GM06990 (cell line): ENCODE data around the gene AKAP13.

Experiments used
- DNase-seq: peaks from one replicate; pipeline ENCODE4 v3.0.0-alpha.2; 2011; ENCODE audit not compliant: insufficient read length; ENCODE audit errors: extremely low read depth
- H3K27me3 ChIP-seq: replicated peaks from 2 replicates; pipeline ENCODE4 v1.6.0; 2011; ENCODE audit warnings: low read length; ENCODE audit not compliant: control insufficient read depth, insufficient read depth
- H3K36me3 ChIP-seq: 2 replicates; pipeline ENCODE4 v1.5.1; 2011; ENCODE audit warnings: low read length; ENCODE audit not compliant: control insufficient read depth, insufficient read depth
- H3K4me3 ChIP-seq: replicated peaks from 2 replicates; pipeline ENCODE4 v1.5.1; 2011; ENCODE audit warnings: low read depth, mild to moderate bottlenecking, control low read depth, low read length
- TF ChIP-seq, protein P1 (sequence below): IDR thresholded peaks from 2 replicates; pipeline ENCODE4 v1.5.1; 2011; ENCODE audit warnings: low read length, control low read depth, mild to moderate bottlenecking, inconsistent platforms; ENCODE audit not compliant: insufficient read depth, poor library complexity, severe bottlenecking

AKAP13 gene

DNA sequence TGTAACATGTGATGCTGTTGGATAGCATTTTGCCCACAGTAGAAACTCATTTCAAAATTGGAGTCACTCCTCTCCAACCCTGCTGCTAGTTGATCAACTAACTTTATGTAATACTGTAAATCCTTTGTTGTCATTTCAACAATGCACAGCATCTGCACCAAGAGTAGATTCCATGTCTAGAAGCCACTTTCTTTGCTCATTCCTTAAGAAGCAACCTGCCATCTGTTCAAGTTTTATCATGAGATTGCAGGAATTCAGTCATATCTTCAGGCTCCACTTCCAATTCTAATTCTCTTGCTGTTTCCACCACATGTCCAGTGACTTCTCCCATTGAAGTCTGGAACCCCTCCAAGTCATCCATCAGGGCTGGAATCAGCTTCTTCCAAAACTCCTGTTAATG lies 42.9 kb downstream of the AKAP13 start:
- DNase-seq: no peak

DNA sequence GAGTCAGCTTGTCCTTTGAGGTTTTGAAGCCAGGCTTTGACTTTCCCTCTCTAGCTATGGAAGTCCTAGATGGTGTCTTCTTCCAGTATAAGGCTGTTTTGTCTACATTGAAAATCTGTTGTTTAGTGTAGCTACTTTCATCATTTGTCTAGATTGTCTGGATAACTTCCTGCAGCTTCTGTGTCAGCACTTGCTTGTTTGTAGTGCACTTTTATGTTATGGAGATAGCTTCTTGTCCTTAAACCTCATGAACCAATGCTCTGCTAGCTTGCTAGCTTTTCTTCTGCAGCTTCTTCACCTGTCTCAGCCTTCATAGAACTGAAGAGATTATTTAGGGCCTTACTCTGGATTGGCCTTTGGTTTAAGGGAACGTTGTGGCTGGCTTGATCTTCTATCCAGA lies 43.8 kb downstream of the AKAP13 start:
- DNase-seq: no peak
- Histone ChIP-seq H3K36me3 (no peaks in the 10 kb centered on the region; the same call in 1 of the 2 replicates), H3K4me3 (no peak overlapping the region), H3K27me3 (no peaks in the 10 kb centered on the region)
- TF ChIP-seq, protein P1, sequence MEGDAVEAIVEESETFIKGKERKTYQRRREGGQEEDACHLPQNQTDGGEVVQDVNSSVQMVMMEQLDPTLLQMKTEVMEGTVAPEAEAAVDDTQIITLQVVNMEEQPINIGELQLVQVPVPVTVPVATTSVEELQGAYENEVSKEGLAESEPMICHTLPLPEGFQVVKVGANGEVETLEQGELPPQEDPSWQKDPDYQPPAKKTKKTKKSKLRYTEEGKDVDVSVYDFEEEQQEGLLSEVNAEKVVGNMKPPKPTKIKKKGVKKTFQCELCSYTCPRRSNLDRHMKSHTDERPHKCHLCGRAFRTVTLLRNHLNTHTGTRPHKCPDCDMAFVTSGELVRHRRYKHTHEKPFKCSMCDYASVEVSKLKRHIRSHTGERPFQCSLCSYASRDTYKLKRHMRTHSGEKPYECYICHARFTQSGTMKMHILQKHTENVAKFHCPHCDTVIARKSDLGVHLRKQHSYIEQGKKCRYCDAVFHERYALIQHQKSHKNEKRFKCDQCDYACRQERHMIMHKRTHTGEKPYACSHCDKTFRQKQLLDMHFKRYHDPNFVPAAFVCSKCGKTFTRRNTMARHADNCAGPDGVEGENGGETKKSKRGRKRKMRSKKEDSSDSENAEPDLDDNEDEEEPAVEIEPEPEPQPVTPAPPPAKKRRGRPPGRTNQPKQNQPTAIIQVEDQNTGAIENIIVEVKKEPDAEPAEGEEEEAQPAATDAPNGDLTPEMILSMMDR: no peak

More for the DNA sequence above, 42.9 kb downstream of the AKAP13 start:
- TF ChIP-seq, protein P1: no peak
- H3K4me3 ChIP-seq: no peak overlapping the region
- H3K27me3 ChIP-seq: no peaks in the 10 kb centered on the region
- H3K36me3 ChIP-seq: no peaks in the 10 kb centered on the region; the same call in 1 of the 2 replicates

DNA sequence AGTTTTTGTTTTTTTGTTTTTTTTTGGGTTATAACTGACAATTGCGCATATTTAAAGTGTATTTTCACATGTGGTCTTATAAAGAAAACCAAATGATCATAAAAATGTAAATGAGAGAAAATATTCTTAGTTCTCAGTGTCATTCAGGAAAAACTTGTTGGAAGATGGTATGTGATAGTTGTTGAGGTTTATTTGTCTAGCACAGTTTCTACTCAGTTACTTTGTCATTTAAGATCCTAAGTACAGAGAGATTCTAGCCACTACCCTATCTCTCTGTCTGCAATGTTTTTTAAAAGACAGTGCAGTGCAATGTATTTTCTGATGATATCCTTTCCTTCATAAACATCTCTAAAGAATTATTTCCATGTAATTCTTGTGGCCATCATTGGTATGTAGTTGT lies 46.1 kb downstream of the AKAP13 start:
- DNase-seq: no peak
- TF ChIP-seq, protein P1: no peak
- Histone ChIP-seq H3K36me3 (no peaks in the 10 kb centered on the region; the same call in 1 of the 2 replicates), H3K27me3 (no peaks in the 10 kb centered on the region), H3K4me3 (no peak overlapping the region)

DNA sequence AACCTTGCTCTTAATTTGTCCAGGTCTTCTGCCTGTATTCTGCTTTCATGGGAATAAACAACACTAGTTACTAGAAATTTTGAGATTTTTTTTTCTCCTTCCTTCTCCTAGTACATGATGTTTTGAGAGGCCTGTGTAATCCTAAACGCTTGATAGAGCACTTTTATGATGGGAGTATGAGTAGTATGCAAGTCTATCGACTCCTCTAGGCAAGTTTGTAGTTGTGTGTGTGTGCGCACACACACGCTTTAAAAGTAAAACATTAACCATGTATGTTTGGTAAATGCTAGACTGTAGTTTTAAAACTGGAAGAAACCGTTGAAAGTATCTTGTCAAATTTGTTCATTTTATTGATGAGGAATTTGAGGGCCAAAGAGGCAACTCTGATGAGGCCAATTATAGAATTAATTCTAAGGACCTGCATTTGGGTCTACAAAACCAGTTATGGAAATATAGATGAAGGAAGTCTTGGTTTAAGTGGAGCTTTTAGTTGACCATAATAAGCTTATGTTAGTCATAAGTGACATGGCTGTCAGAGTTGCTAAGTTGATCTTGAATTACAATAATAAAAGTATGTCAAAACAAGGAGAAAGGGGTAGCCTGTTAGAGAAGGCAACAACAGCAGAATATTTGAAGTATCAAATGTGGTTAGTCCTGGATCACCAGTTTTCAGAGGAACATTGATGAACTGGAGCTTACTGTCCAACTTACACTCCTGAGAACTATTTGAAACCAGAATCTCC lies 47.1 kb downstream of the AKAP13 start:
- TF ChIP-seq, protein P1: no peak
- Histone ChIP-seq H3K4me3 (no peak overlapping the region), H3K36me3 (no peaks in the 10 kb centered on the region; the same call in 1 of the 2 replicates), H3K27me3 (no peaks in the 10 kb centered on the region)
- DNase-seq: no peak

DNA sequence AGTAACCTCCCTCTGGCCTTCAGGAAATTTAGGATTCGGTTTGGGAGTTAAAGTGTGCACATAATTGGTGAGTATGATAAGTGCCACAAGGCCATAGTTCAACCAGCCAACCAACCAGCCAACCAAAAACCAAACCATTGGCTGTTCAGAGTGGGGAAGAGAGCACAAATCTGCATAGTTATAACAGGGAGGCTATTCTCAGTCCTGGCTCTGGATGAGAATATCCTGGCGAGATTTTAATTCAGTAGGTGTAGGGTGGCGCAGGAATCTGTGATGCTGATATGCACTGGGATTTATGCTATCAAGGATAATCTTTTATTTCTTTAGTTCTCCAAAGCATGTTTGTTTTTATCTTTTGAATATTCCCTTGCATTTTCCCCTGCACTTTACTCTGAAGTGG lies 49.1 kb downstream of the AKAP13 start:
- Histone ChIP-seq H3K36me3 (no peaks in the 10 kb centered on the region; the same call in 1 of the 2 replicates), H3K4me3 (no peak overlapping the region), H3K27me3 (no peaks in the 10 kb centered on the region)
- TF ChIP-seq, protein P1: no peak
- no peak for DNase-seq
